Right lobe of liver (tissue), 6 donors: ENCODE results near the gene PHF11. TPM values are rescaled to one million over a fixed set of nuclear protein-coding genes. Genes with fewer than 3 reads are reported as not detected.

Experiments
- ATAC-seq, 4 donors: fragments of 200-7000 bp; cut with Tn5 transposase; one replicate each; pipeline ENCODE4 v1.9.1; 2020; ENCODE audit warnings: mild to moderate bottlenecking in 4 of 4, moderate library complexity in 4 of 4
- DNase-seq, 3 donors: peaks; one replicate each; pipeline ENCODE4 v3.0.0-alpha.2; 2020
- H3K27ac ChIP-seq, 3 donors: fragments of 200-600 bp; one replicate each; pipeline ENCODE4 v1.8.0; 2022
- H3K27me3 ChIP-seq, 2 donors: fragments of 200-600 bp; one replicate each; pipeline ENCODE4 v1.8.0; 2022
- H3K36me3 ChIP-seq, 4 donors: fragments of 200-600 bp; sonication (generic) in 1 of 4; one replicate each; pipeline versions ENCODE4 v1.5.1 to v1.8.0; 2017 to 2022; ENCODE audit warnings: control low read depth in 1 of 4
- H3K4me1 ChIP-seq, 4 donors: fragments of 200-600 bp; sonication (generic) in 1 of 4; one replicate each; pipeline versions ENCODE4 v1.5.1 to v1.8.0; 2017 to 2022; ENCODE audit warnings: control low read depth in 1 of 4
- H3K4me3 ChIP-seq, 3 donors: fragments of 200-600 bp; one replicate each; pipeline ENCODE4 v1.8.0; 2022
- H3K9me3 ChIP-seq, 4 donors: fragments of 200-600 bp; sonication (generic) in 1 of 4; one replicate each; pipeline versions ENCODE4 v1.5.1 to v1.8.0; 2017 to 2022; ENCODE audit warnings: control low read depth in 1 of 4
- CTCF ChIP-seq, 4 donors: fragments of 200-600 bp in 3 of 4; fragments of 450-650 bp in 1 of 4; IDR thresholded peaks; one replicate each; pipeline versions ENCODE4 v1.5.1 to v1.8.0; 2016 to 2022; ENCODE audit warnings: antibody characterized with exemption in 4 of 4, mild to moderate bottlenecking in 2 of 4
- POLR2A ChIP-seq: fragments of 450-650 bp; IDR thresholded peaks from one replicate; pipeline ENCODE4 v1.6.1; 2017; ENCODE audit warnings: antibody characterized with exemption, mild to moderate bottlenecking
- WGBS: methylation state at CpG from one replicate; pipeline ENCODE4 v1.1.6; 2018; ENCODE audit warnings: low coverage, low lambda C conversion rate; ENCODE audit not compliant: insufficient coverage; ENCODE audit errors: missing lambda C conversion rate; 5-methylcytosine and 5-hydroxymethylcytosine counted together
- intact Hi-C, 2 donors: fragments of 100-400 bp; cut with DNase I; formaldehyde crosslinking; loops; one replicate each; pipeline versions ENCODE4 v1.11.2 to v1.14.1; 2022
- total RNA-seq, 6 experiments: library from RNA; depleted of rRNA in 2 of 6; stranded (reverse); fragments of >200 nt in 2 of 6; fragmentation: NEBNext Ultra II Directional in 3 of 6; extraction: Animal tissue kit (Norgen Biotek cat#: 25700) in 3 of 6; gene quantifications; one replicate each; pipeline versions ENCODE4 v1.1.0 to v1.2.4, GENCODE V29; 2016 to 2023
- donor health status: DM: no; HTN: yes; CAD: no.
- donor health status: DM: no; HTN: no; CAD: no.
- donor health status: DM: no; HTN: no; CAD: no.
- donor health status: DM: no; HTN: yes; CAD: no.
- donor health status: DM: no; HTN: yes; CAD: no.

PHF11 gene
- total RNA-seq, 6 experiments from 2014 or later: 10.8 to 21.4 (median 17.2) TPM

DNA sequence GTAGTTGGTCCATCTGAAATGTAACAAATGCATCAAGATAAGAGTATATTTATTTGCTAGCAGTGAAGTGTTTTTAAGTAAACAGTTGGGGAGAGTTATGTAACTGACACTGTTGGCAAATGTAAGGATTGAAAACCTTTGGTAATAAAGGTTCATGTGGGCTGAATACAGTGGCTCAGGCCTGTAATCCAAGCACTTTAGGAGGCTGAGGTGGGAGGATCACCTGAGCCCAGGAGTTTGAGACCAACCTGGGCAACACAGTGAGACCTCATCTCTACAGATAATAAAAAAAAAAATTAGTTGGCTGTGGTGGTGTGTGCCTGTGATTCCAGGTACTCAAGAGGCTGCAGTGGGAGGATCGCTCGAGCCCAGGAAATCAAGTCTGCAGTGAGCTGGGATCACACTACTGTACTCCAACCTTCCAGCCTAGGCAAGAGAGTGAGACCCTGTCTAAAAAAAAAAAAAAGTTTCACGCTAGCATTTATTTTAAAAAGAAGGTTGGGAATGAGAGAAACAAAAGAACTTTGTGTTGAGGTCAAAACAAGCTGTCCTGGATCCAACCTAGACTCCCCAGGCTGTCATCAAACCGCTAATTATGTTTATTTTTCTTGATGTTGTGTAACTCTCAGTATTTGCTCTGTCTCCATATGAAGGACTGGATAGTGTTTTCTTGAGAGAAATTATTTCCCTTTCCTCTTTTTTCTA is 31.0 kb upstream of the PHF11 start:
- ATAC-seq (peak; percentile 83 to 84 (median 84)), DNase-seq (no peak)
- peak overlapping the region; percentile 5 to 93 (median 83) for H3K27ac ChIP-seq
- H3K4me1 ChIP-seq: peaks cover 0 to 30% (median 10%) of the 10 kb centered on the region in 4 donors
- no peak for TF ChIP-seq CTCF (IDR thresholded peaks at IDR 0.05)
- TF ChIP-seq POLR2A: no peak
- H3K27me3 ChIP-seq: no peaks in the 10 kb centered on the region
- intact Hi-C loops: no loop called here
- H3K9me3 ChIP-seq: no peaks in the 10 kb centered on the region
- peaks cover 0 to 17% (median 6%) of the 10 kb centered on the region in 4 donors for H3K36me3 ChIP-seq
- WGBS: 54% methylated on average over 4 of the region's 4 CpGs
- H3K4me3 ChIP-seq: no peak overlapping the region

DNA sequence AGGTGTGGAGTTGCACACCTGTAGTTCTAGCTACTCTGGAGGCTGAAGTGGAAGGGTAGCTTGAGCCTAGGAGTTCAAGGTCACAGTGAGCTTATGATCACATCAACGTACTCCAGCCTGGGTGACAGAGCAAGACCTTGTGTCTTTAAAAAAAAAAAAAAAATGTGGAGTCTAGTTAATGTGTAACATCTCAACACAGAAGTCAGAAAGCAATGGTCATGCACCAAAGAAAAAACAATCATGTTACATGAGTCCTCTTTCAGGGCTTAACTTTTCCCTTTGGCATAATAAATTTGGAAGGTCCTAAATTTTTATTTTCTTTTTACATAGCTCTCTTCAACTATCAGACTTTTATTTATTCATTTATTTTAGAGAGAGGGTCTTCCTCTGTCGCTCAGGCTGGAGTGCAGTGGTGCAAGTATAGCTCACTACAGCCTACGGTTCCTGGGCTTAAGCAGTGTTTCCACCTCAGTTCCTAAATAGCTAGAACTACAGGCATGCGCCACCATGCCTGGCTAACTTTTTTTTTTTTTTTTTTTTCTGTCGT is 29.4 kb upstream of the PHF11 start:
- intact Hi-C loops: no loop called here
- no peak for DNase-seq
- H3K27ac ChIP-seq: peak overlapping the region in 2 of 3 donors; percentile 83 to 93
- TF ChIP-seq CTCF (IDR thresholded peaks at IDR 0.05): no peak
- TF ChIP-seq POLR2A: no peak
- no peaks in the 10 kb centered on the region for H3K9me3 ChIP-seq
- no peaks in the 10 kb centered on the region for H3K27me3 ChIP-seq
- peak overlapping the region in 2 of 3 donors; percentile 3 to 17 for H3K4me3 ChIP-seq
- H3K4me1 ChIP-seq: peaks cover 0 to 30% (median 10%) of the 10 kb centered on the region in 4 donors
- ATAC-seq: peak; percentile 76 to 86 (median 84)
- WGBS: 22% methylated on average over 5 of the region's 5 CpGs
- peaks cover 0 to 16% (median 3%) of the 10 kb centered on the region in 4 donors for H3K36me3 ChIP-seq

DNA sequence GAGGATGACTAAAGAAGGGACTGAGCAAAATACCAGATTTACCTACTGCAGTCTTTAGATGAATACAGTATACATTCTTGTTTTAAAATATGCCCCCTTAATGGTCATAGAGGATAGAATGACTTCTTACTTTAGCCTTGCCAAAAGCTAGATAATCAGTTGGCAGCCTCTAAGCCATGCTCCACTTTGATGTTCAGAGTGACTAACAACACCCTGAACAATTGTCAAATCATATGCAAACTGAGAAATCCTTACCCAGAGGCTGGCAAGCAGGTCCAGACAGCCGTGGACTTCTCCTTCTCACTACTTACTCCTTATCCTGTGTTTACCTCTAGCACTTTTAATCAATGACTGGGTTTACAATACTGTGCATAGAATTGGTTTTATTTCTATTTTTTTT is 23.6 kb upstream of the PHF11 start:
- peaks cover 0 to 29% (median 6%) of the 10 kb centered on the region in 4 donors for H3K36me3 ChIP-seq
- H3K27me3 ChIP-seq: no peaks in the 10 kb centered on the region
- TF ChIP-seq POLR2A (no peak), CTCF (IDR thresholded peaks at IDR 0.05) (no peak)
- no peak overlapping the region for H3K27ac ChIP-seq
- peak in 1 of 4 donors; percentile 21 for ATAC-seq
- intact Hi-C loops: no loop called here
- peaks cover 0 to 2% (median 1%) of the 10 kb centered on the region in 4 donors for H3K4me1 ChIP-seq
- no peak overlapping the region for H3K4me3 ChIP-seq
- 23% methylated on average over 1 of the region's 1 CpG for WGBS
- H3K9me3 ChIP-seq: no peaks in the 10 kb centered on the region
- DNase-seq: no peak

- ATAC-seq (no peak), DNase-seq (no peak)
- 93% methylated on average over 7 of the region's 7 CpGs for WGBS
- Histone ChIP-seq H3K27me3 (no peaks in the 10 kb centered on the region), H3K36me3 (peaks cover 0 to 45% (median 13%) of the 10 kb centered on the region in 4 donors), H3K9me3 (no peaks in the 10 kb centered on the region), H3K4me1 (no peaks in the 10 kb centered on the region), H3K27ac (no peak overlapping the region), H3K4me3 (no peak overlapping the region)
- intact Hi-C loops: no loop called here
- no peak for TF ChIP-seq POLR2A
- no peak for TF ChIP-seq CTCF (IDR thresholded peaks at IDR 0.05)
These were observed 19.2 kb upstream of the PHF11 start for GRCh38 chr13:49476529-49476928.
